Ascending aorta (tissue), 2 donors: ENCODE data around the gene ZNF653. TPM values are rescaled to one million over a fixed set of nuclear protein-coding genes. Genes with fewer than 3 reads are reported as not detected.
"Not testable (repeated sequence)": the region's sequence is repeated elsewhere in the genome, so short reads cannot be mapped to it uniquely, and the experiment has no call there.

Experiments used
- DNase-seq, 2 donors: peaks; one replicate each; pipeline ENCODE4 v3.0.0-alpha.2; 2019; ENCODE audit warnings: low spot score in 2 of 2
- H3K27ac ChIP-seq, 2 donors: fragments of 200-600 bp; sonication (generic); one replicate each; pipeline ENCODE4 v1.5.1; 2016 to 2017; ENCODE audit warnings: mild to moderate bottlenecking in 1 of 2
- H3K27me3 ChIP-seq: fragments of 200-600 bp; sonication (generic); one replicate; pipeline ENCODE4 v1.5.1; 2017
- H3K36me3 ChIP-seq, 2 donors: fragments of 200-600 bp; sonication (generic); one replicate each; pipeline ENCODE4 v1.5.1; 2016
- H3K4me1 ChIP-seq, 2 donors: fragments of 200-600 bp; sonication (generic); one replicate each; pipeline ENCODE4 v1.5.1; 2016 to 2017; ENCODE audit warnings: mild to moderate bottlenecking in 1 of 2
- H3K4me3 ChIP-seq, 2 donors: fragments of 200-600 bp; sonication (generic); one replicate each; pipeline ENCODE4 v1.5.1; 2016 to 2017; ENCODE audit warnings: mild to moderate bottlenecking in 1 of 2
- H3K9me3 ChIP-seq, 2 donors: fragments of 200-600 bp; sonication (generic); one replicate each; pipeline ENCODE4 v1.5.1; 2016
- CTCF ChIP-seq, 3 experiments: fragments of 200-600 bp in 2 of 3; fragments of 450-650 bp in 1 of 3; sonication (generic) in 2 of 3; IDR thresholded peaks; one replicate each; pipeline ENCODE4 v1.5.1; 2016 to 2019; ENCODE audit warnings: antibody characterized with exemption in 3 of 3, mild to moderate bottlenecking in 1 of 3, moderate library complexity in 1 of 3
- intact Hi-C: fragments of 100-400 bp; cut with DNase I; formaldehyde crosslinking; loops from one replicate; pipeline ENCODE4 v1.15.1; 2023
- total RNA-seq: library from RNA; depleted of rRNA; stranded (reverse); fragments of >200 nt; gene quantifications from one replicate; pipeline ENCODE4 v1.1.0, GENCODE V29; 2016

Gene ZNF653
- total RNA-seq, 1 donor from 2014 or later, result 7.6 TPM

GRCh38 chr19:11434703-11435056 is 71.0 kb downstream of the ZNF653 start:
- Histone ChIP-seq H3K4me3 (peak overlapping the region; percentile 82 to 93), H3K36me3 (peaks cover 18 to 20% of the 10 kb centered on the region in 2 donors), H3K27me3 (no peaks in the 10 kb centered on the region), H3K27ac (peak overlapping the region; percentile 73 to 80), H3K9me3 (no peaks in the 10 kb centered on the region), H3K4me1 (peaks cover 12 to 14% of the 10 kb centered on the region in 2 donors)
- DNase-seq, result no peak
- no peak for TF ChIP-seq CTCF (IDR thresholded peaks at IDR 0.05)
- intact Hi-C loops, result loop anchor here (1.0 to 2.0 kb wide), 5 partner anchors 12 to 88 kb away; partner anchors contain the start of genes CCDC159, SWSAP1, TMEM205 and ZNF653

- H3K27ac ChIP-seq, H3K4me3 ChIP-seq, intact Hi-C loops, H3K27me3 ChIP-seq, H3K9me3 ChIP-seq, DNase-seq: not testable (repeated sequence)
- peaks cover 11 to 13% of the 10 kb centered on the region in 2 donors for H3K36me3 ChIP-seq
- peaks cover 12 to 14% of the 10 kb centered on the region in 2 donors for H3K4me1 ChIP-seq
These were observed 72.1 kb downstream of the ZNF653 start for GRCh38 chr19:11433526-11433925.

Other genes starting within 250 kb of the ZNF653 start
- 140 TPM for gene DOCK6, start 243.3 kb downstream of the ZNF653 start, total RNA-seq
- gene TSPAN16, start 209.7 kb downstream of the ZNF653 start, total RNA-seq, result not detected
- 33.6 TPM for gene RAB3D, start 166.2 kb downstream of the ZNF653 start, total RNA-seq
- 225 TPM for gene TMEM205, start 159.6 kb downstream of the ZNF653 start, total RNA-seq
- gene CCDC159, start 159.3 kb downstream of the ZNF653 start, total RNA-seq, result 79.0 TPM
- 61.4 TPM for gene PLPPR2, start 150.4 kb downstream of the ZNF653 start, total RNA-seq
- gene SWSAP1, start 131.2 kb downstream of the ZNF653 start, total RNA-seq, result 4.5 TPM
- gene EPOR, start 121.5 kb downstream of the ZNF653 start, total RNA-seq, result 0.21 TPM
- 63.2 TPM for gene RGL3, start 86.5 kb downstream of the ZNF653 start, total RNA-seq
- not detected for gene ODAD3, start 70.7 kb downstream of the ZNF653 start, total RNA-seq
- gene PRKCSH, start 70.2 kb downstream of the ZNF653 start, total RNA-seq, result 208 TPM
- gene ELAVL3, start 24.8 kb downstream of the ZNF653 start, total RNA-seq, result not detected
- gene ECSIT, start 23.3 kb upstream of the ZNF653 start, total RNA-seq, result 27.5 TPM
- 477 TPM for gene CNN1, start 33.0 kb upstream of the ZNF653 start, total RNA-seq
- 28.9 TPM for gene ELOF1, start 53.4 kb upstream of the ZNF653 start, total RNA-seq
- not detected for gene ACP5, start 71.8 kb upstream of the ZNF653 start, total RNA-seq
- 7.6 TPM for gene ZNF627, start 91.6 kb upstream of the ZNF653 start, total RNA-seq
- 5.2 TPM for gene ZNF823, start 233.1 kb upstream of the ZNF653 start, total RNA-seq